ENCODE measurements around the gene CBL. TPM values are rescaled to one million over a fixed set of nuclear protein-coding genes. Genes with fewer than 3 reads are reported as not detected.
"Not testable (repeated sequence)": the region's sequence is repeated elsewhere in the genome, so short reads cannot be mapped to it uniquely, and the experiment has no call there.

CBL gene
- polyA plus RNA-seq, 3 donors, result 7.6 to 24.0 (median 23.1) TPM

DNA sequence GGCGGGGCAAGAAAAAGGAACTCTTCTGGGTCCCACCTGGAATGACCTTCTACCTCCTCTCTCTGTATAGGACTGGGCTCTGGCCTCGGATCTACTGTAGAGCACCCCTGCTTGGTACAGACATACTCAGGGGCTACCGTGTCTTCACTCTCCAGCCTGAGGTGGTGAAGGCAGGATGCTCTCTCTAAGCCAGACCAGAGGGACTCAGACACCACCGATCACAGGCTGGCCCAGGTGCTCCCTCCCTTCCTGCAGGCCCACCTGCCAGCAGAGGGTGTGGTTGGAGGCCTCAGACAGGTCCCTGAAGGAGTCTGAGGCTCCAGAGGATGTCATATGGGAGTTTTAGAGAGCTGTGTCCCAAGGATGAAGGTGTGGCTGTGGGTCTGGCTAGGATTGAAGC lies 16.7 kb upstream of the CBL start:
- Histone ChIP-seq H3K4me3 (replicated peaks in 1 of 3; ENCODE audit: low read depth in 2 of 3, low read length in 3 of 3) (no peak overlapping the region), H3K9me3 (replicated peaks in 1 of 2; ENCODE audit: control insufficient read depth in 1 of 2, insufficient read depth in 1 of 2, low read length in 2 of 2) (no peaks in the 10 kb centered on the region), H3K27ac (ENCODE audit: low read depth in 1 of 2, low read length in 2 of 2) (no peak overlapping the region), H2AFZ (ENCODE audit: insufficient read depth, low read depth, low read length, poor library complexity, severe bottlenecking) (no peak overlapping the region), H3K4me1 (ENCODE audit: control insufficient read depth in 1 of 2, insufficient read depth in 2 of 2, low read length in 2 of 2) (peaks cover 25 to 31% of the 10 kb centered on the region in 2 donors), H3K27me3 (ENCODE audit: control insufficient read depth in 2 of 2, insufficient read depth in 2 of 2, low read length in 2 of 2) (no peaks in the 10 kb centered on the region), H3K9ac (ENCODE audit: insufficient read depth, low read length, poor library complexity, severe bottlenecking) (no peak overlapping the region), H3K36me3 (replicated peaks in 1 of 2; ENCODE audit: control insufficient read depth in 1 of 2, insufficient read depth in 2 of 2, low read length in 2 of 2) (no peaks in the 10 kb centered on the region), H3K4me2 (replicated peaks; ENCODE audit: extremely low read depth, low read length, poor library complexity, severe bottlenecking) (no peak overlapping the region), H3K79me2 (ENCODE audit: insufficient read depth, low read length) (no peaks in the 10 kb centered on the region), H4K20me1 (ENCODE audit: insufficient read depth, low read length) (no peaks in the 10 kb centered on the region)
- peaks cover 0 to 3% (median 0%) of the 10 kb centered on the region in 7 donors for H3K9me3 Mint-ChIP-seq
- peak overlapping the region in 1 of 7 donors; percentile 68 for H3K27ac Mint-ChIP-seq
- H3K36me3 Mint-ChIP-seq, result peaks cover 2 to 4% of the 10 kb centered on the region in 2 donors
- WGBS (ENCODE audit: insufficient coverage), result 93% methylated on average over 3 of the region's 4 CpGs
- intact Hi-C loops (cut with micrococcal nuclease), result no loop called here
- no peak for DNase-seq
- H3K27me3 Mint-ChIP-seq (ENCODE audit: low read depth in 3 of 3), result peaks cover 4 to 7% (median 6%) of the 10 kb centered on the region in 3 donors
- TF ChIP-seq, protein P1, sequence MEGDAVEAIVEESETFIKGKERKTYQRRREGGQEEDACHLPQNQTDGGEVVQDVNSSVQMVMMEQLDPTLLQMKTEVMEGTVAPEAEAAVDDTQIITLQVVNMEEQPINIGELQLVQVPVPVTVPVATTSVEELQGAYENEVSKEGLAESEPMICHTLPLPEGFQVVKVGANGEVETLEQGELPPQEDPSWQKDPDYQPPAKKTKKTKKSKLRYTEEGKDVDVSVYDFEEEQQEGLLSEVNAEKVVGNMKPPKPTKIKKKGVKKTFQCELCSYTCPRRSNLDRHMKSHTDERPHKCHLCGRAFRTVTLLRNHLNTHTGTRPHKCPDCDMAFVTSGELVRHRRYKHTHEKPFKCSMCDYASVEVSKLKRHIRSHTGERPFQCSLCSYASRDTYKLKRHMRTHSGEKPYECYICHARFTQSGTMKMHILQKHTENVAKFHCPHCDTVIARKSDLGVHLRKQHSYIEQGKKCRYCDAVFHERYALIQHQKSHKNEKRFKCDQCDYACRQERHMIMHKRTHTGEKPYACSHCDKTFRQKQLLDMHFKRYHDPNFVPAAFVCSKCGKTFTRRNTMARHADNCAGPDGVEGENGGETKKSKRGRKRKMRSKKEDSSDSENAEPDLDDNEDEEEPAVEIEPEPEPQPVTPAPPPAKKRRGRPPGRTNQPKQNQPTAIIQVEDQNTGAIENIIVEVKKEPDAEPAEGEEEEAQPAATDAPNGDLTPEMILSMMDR (IDR thresholded peaks at IDR 0.05), result no peak
- H3K4me3 Mint-ChIP-seq, result no peak overlapping the region
- peaks cover 37% of the 10 kb centered on the region for H3K4me1 Mint-ChIP-seq

DNA sequence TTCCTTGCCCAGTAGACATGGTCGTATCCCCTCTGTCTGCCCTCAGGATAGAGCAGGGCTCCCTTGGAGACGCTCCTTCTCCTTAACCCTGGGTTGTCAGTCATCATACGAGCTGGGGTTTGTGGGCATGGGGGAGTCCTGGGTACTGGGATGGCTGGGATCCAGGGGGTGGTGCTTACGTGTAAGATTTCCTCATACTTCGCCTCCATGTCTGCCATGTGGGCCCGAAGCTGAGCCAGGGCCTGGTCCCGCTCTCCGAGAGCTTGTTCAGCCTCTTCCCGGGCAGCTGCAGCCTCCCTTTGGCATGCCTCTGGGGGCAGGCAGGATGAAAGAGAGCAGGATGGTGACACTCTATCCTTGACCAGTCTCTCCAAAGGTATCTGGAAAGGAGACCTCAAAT lies 15.6 kb upstream of the CBL start:
- Histone ChIP-seq H2AFZ (ENCODE audit: insufficient read depth, low read depth, low read length, poor library complexity, severe bottlenecking) (peak overlapping the region; percentile 8), H3K27ac (ENCODE audit: low read depth in 1 of 2, low read length in 2 of 2) (no peak overlapping the region), H3K4me1 (ENCODE audit: control insufficient read depth in 1 of 2, insufficient read depth in 2 of 2, low read length in 2 of 2) (peaks cover 34 to 42% of the 10 kb centered on the region in 2 donors), H4K20me1 (ENCODE audit: insufficient read depth, low read length) (no peaks in the 10 kb centered on the region), H3K79me2 (ENCODE audit: insufficient read depth, low read length) (no peaks in the 10 kb centered on the region), H3K27me3 (ENCODE audit: control insufficient read depth in 2 of 2, insufficient read depth in 2 of 2, low read length in 2 of 2) (no peaks in the 10 kb centered on the region), H3K4me2 (replicated peaks; ENCODE audit: extremely low read depth, low read length, poor library complexity, severe bottlenecking) (no peak overlapping the region), H3K9me3 (replicated peaks in 1 of 2; ENCODE audit: control insufficient read depth in 1 of 2, insufficient read depth in 1 of 2, low read length in 2 of 2) (no peaks in the 10 kb centered on the region), H3K9ac (ENCODE audit: insufficient read depth, low read length, poor library complexity, severe bottlenecking) (no peak overlapping the region), H3K36me3 (replicated peaks in 1 of 2; ENCODE audit: control insufficient read depth in 1 of 2, insufficient read depth in 2 of 2, low read length in 2 of 2) (no peaks in the 10 kb centered on the region), H3K4me3 (replicated peaks in 1 of 3; ENCODE audit: low read depth in 2 of 3, low read length in 3 of 3) (no peak overlapping the region)
- peaks cover 4 to 14% (median 8%) of the 10 kb centered on the region in 3 donors for H3K27me3 Mint-ChIP-seq (ENCODE audit: low read depth in 3 of 3)
- TF ChIP-seq, protein P1 (IDR thresholded peaks at IDR 0.05), result no peak
- WGBS (ENCODE audit: insufficient coverage), result 85% methylated on average over 5 of the region's 9 CpGs
- peaks cover 48% of the 10 kb centered on the region for H3K4me1 Mint-ChIP-seq
- no peak overlapping the region for H3K27ac Mint-ChIP-seq
- no peak for DNase-seq
- H3K36me3 Mint-ChIP-seq, result peaks cover 1 to 3% of the 10 kb centered on the region in 2 donors
- peaks cover 0 to 3% (median 0%) of the 10 kb centered on the region in 7 donors for H3K9me3 Mint-ChIP-seq
- no peak overlapping the region for H3K4me3 Mint-ChIP-seq
- intact Hi-C loops (cut with micrococcal nuclease), result loop anchor here (10.0 kb wide), 2 partner anchors 46 to 96 kb away; partner anchors contain the start of gene ABCG4 (in 2 of the 2)

DNA sequence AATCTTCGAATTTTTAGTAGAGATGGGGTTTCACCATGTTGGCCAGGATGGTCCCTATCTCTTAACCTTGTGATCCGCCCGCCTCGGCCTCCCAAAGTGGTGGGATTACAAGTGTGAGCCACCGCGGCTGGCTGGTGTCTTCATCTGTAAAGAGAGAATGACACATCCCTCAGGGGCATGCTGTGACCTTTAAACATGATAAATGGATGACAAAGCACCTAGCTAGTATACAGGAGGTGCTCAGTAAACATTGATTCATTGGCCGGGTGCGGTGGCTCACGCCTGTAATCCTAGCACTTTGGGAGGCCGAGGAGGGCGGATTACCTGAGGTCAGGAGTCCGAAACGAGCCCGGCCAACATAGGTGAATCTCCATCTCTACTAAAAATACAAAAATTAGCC lies 14.9 kb upstream of the CBL start:
- H3K4me1 ChIP-seq (ENCODE audit: control insufficient read depth in 1 of 2, insufficient read depth in 2 of 2, low read length in 2 of 2), result peaks cover 39 to 49% of the 10 kb centered on the region in 2 donors
- not testable (repeated sequence) for H3K9ac ChIP-seq (ENCODE audit: insufficient read depth, low read length, poor library complexity, severe bottlenecking); H3K9me3 Mint-ChIP-seq; H3K4me2 ChIP-seq (replicated peaks; ENCODE audit: extremely low read depth, low read length, poor library complexity, severe bottlenecking); H3K36me3 Mint-ChIP-seq; H3K9me3 ChIP-seq (replicated peaks in 1 of 2; ENCODE audit: control insufficient read depth in 1 of 2, insufficient read depth in 1 of 2, low read length in 2 of 2); H3K79me2 ChIP-seq (ENCODE audit: insufficient read depth, low read length); H3K4me3 ChIP-seq (replicated peaks in 1 of 3; ENCODE audit: low read depth in 2 of 3, low read length in 3 of 3); H2AFZ ChIP-seq (ENCODE audit: insufficient read depth, low read depth, low read length, poor library complexity, severe bottlenecking); H3K27me3 ChIP-seq (ENCODE audit: control insufficient read depth in 2 of 2, insufficient read depth in 2 of 2, low read length in 2 of 2); H4K20me1 ChIP-seq (ENCODE audit: insufficient read depth, low read length); H3K4me3 Mint-ChIP-seq; DNase-seq; H3K36me3 ChIP-seq (replicated peaks in 1 of 2; ENCODE audit: control insufficient read depth in 1 of 2, insufficient read depth in 2 of 2, low read length in 2 of 2)
- Mint-ChIP-seq H3K27me3 (ENCODE audit: low read depth in 3 of 3) (peaks cover 4 to 14% (median 8%) of the 10 kb centered on the region in 3 donors), H3K4me1 (peaks cover 55% of the 10 kb centered on the region), H3K27ac (peak overlapping the region in 5 of 7 donors; percentile 63 to 96 (median 95))
- peak overlapping the region; percentile 83 to 90 for H3K27ac ChIP-seq (ENCODE audit: low read depth in 1 of 2, low read length in 2 of 2)
- no CpG with 5 or more reads among the region's 14 CpGs for WGBS (ENCODE audit: insufficient coverage)
- intact Hi-C loops (cut with micrococcal nuclease), result loop anchor here (10.0 kb wide), 2 partner anchors 46 to 96 kb away; partner anchors contain the start of gene ABCG4 (in 2 of the 2)

All from CD14-positive monocyte (primary cell).